Adipocyte (in vitro differentiated cells): ENCODE measurements around the gene ULK4.
"Not testable (repeated sequence)": the region's sequence is repeated elsewhere in the genome, so short reads cannot be mapped to it uniquely, and the experiment has no call there.

Experiments used
- DNase-seq: peaks from one replicate; pipeline ENCODE4 v3.0.0-alpha.2; 2015; ENCODE audit warnings: low read depth
- H3K27me3 ChIP-seq: replicated peaks from 2 replicates; pipeline ENCODE4 v1.7.0; 2013; ENCODE audit warnings: mild to moderate bottlenecking, low read length, moderate library complexity; ENCODE audit not compliant: control insufficient read depth, insufficient read depth
- H3K36me3 ChIP-seq: 2 replicates; pipeline ENCODE4 v1.7.0; 2013; ENCODE audit warnings: low read length, mild to moderate bottlenecking, moderate library complexity; ENCODE audit not compliant: control insufficient read depth, insufficient read depth, severe bottlenecking
- H3K4me1 ChIP-seq: 2 replicates; pipeline ENCODE4 v1.7.0; 2013; ENCODE audit warnings: mild to moderate bottlenecking, low read length, moderate library complexity; ENCODE audit not compliant: control insufficient read depth, insufficient read depth
- H3K4me3 ChIP-seq: 2 replicates; pipeline ENCODE4 v1.7.0; 2013; ENCODE audit warnings: mild to moderate bottlenecking, low read length, moderate library complexity
- H3K9ac ChIP-seq: 2 replicates; pipeline ENCODE4 v1.7.0; 2013; ENCODE audit warnings: mild to moderate bottlenecking, low read length, moderate library complexity
- H3K9me3 ChIP-seq: 2 replicates; pipeline ENCODE4 v1.7.0; 2013; ENCODE audit warnings: mild to moderate bottlenecking, low read length, moderate library complexity; ENCODE audit not compliant: control insufficient read depth

Gene ULK4

DNA sequence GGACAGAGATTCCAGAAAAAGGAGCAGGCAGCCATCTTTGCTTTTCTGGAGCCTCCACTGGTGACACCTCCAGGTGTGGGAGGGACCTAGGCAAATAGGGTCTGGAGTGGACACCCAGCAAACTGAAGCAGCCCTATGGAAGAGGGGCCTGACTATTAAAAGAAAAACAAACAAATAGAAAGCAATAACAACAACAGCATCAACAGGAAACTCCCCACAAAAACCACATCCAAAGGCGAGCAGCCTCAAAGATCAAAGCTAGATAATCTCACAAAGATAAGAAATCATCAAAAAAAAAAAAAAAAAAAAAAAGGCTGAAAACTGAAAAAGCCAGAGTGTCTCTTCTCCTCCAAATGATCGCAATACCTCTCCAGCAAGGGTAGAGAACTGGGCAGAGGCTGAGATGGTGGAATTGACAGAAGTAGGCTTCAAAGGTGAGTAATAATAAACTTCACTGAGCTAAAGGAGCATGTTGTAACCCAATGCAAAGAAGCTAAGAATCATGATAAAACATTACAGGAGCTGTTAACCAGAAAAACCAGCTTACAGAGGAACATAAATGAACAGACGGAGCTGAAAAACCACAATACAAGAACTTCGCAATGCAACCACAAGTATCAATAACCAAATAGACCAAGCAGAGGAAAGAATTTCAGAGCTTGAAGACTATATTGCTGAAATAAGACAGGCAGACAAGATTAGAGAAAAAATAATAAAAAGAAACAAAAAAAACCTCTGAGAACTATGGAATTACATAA is 537.2 kb downstream of the ULK4 start:
- Histone ChIP-seq H3K9ac (no peak overlapping the region), H3K9me3 (peaks cover 14% of the 10 kb centered on the region), H3K4me3 (no peak overlapping the region), H3K36me3 (no peaks in the 10 kb centered on the region), H3K4me1 (no peaks in the 10 kb centered on the region), H3K27me3 (no peaks in the 10 kb centered on the region)
- no peak for DNase-seq

- H3K4me3 ChIP-seq: no peak overlapping the region
- H3K9ac ChIP-seq: no peak overlapping the region
- H3K4me1 ChIP-seq: no peaks in the 10 kb centered on the region
- no peaks in the 10 kb centered on the region for H3K9me3 ChIP-seq
- DNase-seq: no peak
- H3K36me3 ChIP-seq: no peaks in the 10 kb centered on the region
- H3K27me3 ChIP-seq: no peaks in the 10 kb centered on the region
Observed at GRCh38 chr3:41419809-41420208, 542.1 kb downstream of the ULK4 start.

DNA sequence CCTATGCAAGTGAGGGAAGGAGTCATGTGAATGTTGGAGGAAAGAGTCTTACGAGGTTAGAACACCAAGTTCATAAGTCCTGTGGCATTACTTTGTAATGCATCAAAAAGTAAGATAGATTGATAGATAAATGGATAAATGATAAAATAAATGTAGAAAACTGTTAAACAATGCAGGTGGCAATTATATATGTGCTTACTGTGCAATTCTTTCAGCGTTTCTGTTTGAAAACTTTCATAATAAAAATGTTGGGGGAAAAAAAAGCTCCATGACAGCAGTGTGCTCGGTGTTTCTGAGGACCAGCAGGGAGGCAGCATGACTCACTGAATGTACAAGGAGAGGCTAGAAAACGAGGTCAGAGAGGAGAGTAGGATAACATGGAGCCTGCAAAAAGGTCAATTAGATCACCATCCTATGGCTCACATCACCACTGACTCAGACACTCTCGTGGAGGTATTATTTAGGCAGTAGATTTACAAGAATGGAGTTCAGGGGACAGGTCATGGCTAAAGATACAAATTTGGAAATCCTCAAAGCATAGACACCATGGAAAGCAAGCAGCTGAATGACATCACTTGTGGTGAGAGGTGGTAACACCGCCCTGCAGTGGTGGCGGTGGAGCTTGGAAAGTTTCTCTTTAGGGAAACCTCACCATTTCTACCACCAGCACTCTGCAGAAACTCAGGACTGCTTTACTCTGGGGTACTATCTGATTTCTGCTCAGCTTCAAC is 542.8 kb downstream of the ULK4 start:
- H3K9me3 ChIP-seq: no peaks in the 10 kb centered on the region
- H3K4me1 ChIP-seq: no peaks in the 10 kb centered on the region
- no peaks in the 10 kb centered on the region for H3K36me3 ChIP-seq
- no peaks in the 10 kb centered on the region for H3K27me3 ChIP-seq
- DNase-seq: no peak
- no peak overlapping the region for H3K9ac ChIP-seq
- no peak overlapping the region for H3K4me3 ChIP-seq

DNA sequence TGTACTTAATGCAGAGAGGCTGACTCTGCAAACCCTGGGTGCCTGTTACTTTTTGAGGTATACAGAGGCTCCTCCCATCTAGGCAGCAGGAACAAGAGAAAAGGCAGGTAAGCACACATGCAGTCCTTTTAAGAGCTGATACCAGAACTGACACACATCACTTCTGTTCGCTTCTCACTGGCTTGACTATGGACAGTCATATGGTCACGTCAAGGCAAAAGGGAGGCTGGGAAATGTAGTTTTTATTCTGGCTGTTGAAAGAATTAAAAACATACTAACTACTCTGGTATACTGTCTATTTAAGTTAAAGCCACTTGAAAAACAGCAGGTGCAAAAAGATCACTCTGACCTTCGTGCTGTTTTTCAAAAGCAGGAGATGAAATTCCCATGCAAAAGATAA is 544.3 kb downstream of the ULK4 start:
- H3K4me3 ChIP-seq: no peak overlapping the region
- no peaks in the 10 kb centered on the region for H3K36me3 ChIP-seq
- no peaks in the 10 kb centered on the region for H3K4me1 ChIP-seq
- no peak for DNase-seq
- no peaks in the 10 kb centered on the region for H3K27me3 ChIP-seq
- no peak overlapping the region for H3K9ac ChIP-seq
- H3K9me3 ChIP-seq: no peaks in the 10 kb centered on the region

DNA sequence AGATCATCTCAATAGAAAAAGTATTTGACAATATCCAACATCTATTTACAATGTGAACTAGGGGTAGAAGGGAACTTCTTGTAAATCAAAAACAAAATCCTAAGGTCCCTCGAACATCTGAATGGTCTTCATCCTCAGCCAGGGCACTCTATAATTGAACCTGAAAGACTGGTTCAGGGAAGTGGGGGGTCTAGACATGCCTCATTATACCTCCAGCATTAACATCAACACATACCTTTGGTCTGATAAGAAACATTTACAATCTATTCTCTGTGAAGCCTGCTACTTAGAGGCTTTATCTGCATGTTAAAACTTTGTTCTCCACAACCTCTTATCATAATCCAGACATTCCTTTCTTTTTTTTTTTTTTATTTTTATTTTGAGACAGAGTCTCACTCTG is 550.8 kb downstream of the ULK4 start:
- no peaks in the 10 kb centered on the region for H3K4me1 ChIP-seq
- no peaks in the 10 kb centered on the region for H3K36me3 ChIP-seq
- no peaks in the 10 kb centered on the region for H3K27me3 ChIP-seq
- no peak overlapping the region for H3K9ac ChIP-seq
- H3K4me3 ChIP-seq: no peak overlapping the region
- H3K9me3 ChIP-seq: no peaks in the 10 kb centered on the region
- no peak for DNase-seq

GRCh38 chr3:41405466-41405865 is 556.4 kb downstream of the ULK4 start:
- H3K9me3 ChIP-seq: no peaks in the 10 kb centered on the region
- no peak overlapping the region for H3K4me3 ChIP-seq
- DNase-seq: no peak
- H3K27me3 ChIP-seq: no peaks in the 10 kb centered on the region
- H3K4me1 ChIP-seq: no peaks in the 10 kb centered on the region
- H3K36me3 ChIP-seq: no peaks in the 10 kb centered on the region
- no peak overlapping the region for H3K9ac ChIP-seq

- H3K4me3 ChIP-seq: no peak overlapping the region
- H3K9me3 ChIP-seq: no peaks in the 10 kb centered on the region
- no peaks in the 10 kb centered on the region for H3K27me3 ChIP-seq
- H3K36me3 ChIP-seq: no peaks in the 10 kb centered on the region
- no peak overlapping the region for H3K9ac ChIP-seq
- no peaks in the 10 kb centered on the region for H3K4me1 ChIP-seq
- DNase-seq: no peak
Observed at GRCh38 chr3:41404582-41404981, 557.3 kb downstream of the ULK4 start.

GRCh38 chr3:41394896-41395295 is 567.0 kb downstream of the ULK4 start:
- H3K4me1 ChIP-seq: no peaks in the 10 kb centered on the region
- H3K9me3 ChIP-seq: no peaks in the 10 kb centered on the region
- H3K4me3 ChIP-seq: no peak overlapping the region
- H3K27me3 ChIP-seq: no peaks in the 10 kb centered on the region
- H3K9ac ChIP-seq: no peak overlapping the region
- no peak for DNase-seq
- H3K36me3 ChIP-seq: no peaks in the 10 kb centered on the region

GRCh38 chr3:41370765-41371535 is 591.0 kb downstream of the ULK4 start:
- H3K9ac ChIP-seq, H3K4me3 ChIP-seq, H3K9me3 ChIP-seq, H3K4me1 ChIP-seq, H3K27me3 ChIP-seq, H3K36me3 ChIP-seq, DNase-seq: not testable (repeated sequence)

DNA sequence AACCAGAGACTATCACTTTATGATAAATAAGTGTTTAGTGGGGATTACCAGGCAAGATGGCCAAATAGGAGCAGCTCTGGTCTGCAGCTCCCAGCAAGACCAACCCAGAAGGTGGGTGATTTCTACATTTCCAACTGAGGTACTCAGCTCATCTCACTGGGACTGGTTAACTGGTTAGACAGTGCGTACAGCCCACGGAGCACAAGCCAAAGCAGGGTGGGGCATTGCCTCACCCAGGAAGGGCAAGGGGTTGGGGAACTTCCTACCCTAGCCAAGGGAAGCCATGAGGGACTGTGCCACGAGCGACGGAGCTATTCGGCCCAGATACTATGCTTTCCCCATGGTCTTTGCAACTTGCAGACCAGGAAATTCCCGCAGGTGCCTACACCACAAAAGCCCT is 591.6 kb downstream of the ULK4 start:
- Histone ChIP-seq H3K4me1 (no peaks in the 10 kb centered on the region), H3K9ac (no peak overlapping the region), H3K27me3 (no peaks in the 10 kb centered on the region), H3K36me3 (no peaks in the 10 kb centered on the region), H3K9me3 (peaks cover 5% of the 10 kb centered on the region), H3K4me3 (no peak overlapping the region)
- DNase-seq: no peak

GRCh38 chr3:41369838-41370237 is 592.1 kb downstream of the ULK4 start:
- no peak overlapping the region for H3K4me3 ChIP-seq
- DNase-seq: peak; percentile 20

More at GRCh38 chr3:41369838-41370237, 592.1 kb downstream of the ULK4 start:
- Histone ChIP-seq H3K27me3 (no peaks in the 10 kb centered on the region), H3K36me3 (no peaks in the 10 kb centered on the region), H3K4me1 (no peaks in the 10 kb centered on the region), H3K9ac (no peak overlapping the region), H3K9me3 (peaks cover 5% of the 10 kb centered on the region)
